BE2C (cell line): Measurements from ENCODE around the gene FBXL12.
"Not testable (repeated sequence)": the region's sequence is repeated elsewhere in the genome, so short reads cannot be mapped to it uniquely, and the experiment has no call there.

Experiments
- DNase-seq: peaks from one replicate; pipeline ENCODE4 v3.0.0-alpha.2; 2020
- H3K27me3 ChIP-seq: fragments of 250-450 bp; sonication (Bioruptor Pico); 2 replicates; pipeline ENCODE4 v1.5.1; 2020; ENCODE audit warnings: mild to moderate bottlenecking
- H3K36me3 ChIP-seq: fragments of 250-450 bp; sonication (Bioruptor Pico); 2 replicates; pipeline ENCODE4 v1.5.1; 2020; ENCODE audit warnings: mild to moderate bottlenecking
- H3K4me1 ChIP-seq: fragments of 250-450 bp; sonication (Bioruptor Pico); 2 replicates; pipeline ENCODE4 v1.5.1; 2020
- H3K4me3 ChIP-seq: 2 replicates; pipeline ENCODE4 v1.5.1; 2011; ENCODE audit warnings: low read depth, low read length
- H3K9me3 ChIP-seq: fragments of 250-450 bp; sonication (Bioruptor Pico); 2 replicates; pipeline ENCODE4 v1.5.1; 2020
- CTCF ChIP-seq: IDR thresholded peaks from 2 replicates; pipeline ENCODE4 v1.5.1; 2012; ENCODE audit warnings: mild to moderate bottlenecking, low read depth, low read length

Gene FBXL12

GRCh38 chr19:9797871-9798270 is 21.0 kb downstream of the FBXL12 start:
- Histone ChIP-seq H3K9me3 (no peaks in the 10 kb centered on the region), H3K27me3 (no peaks in the 10 kb centered on the region), H3K4me3 (no peak overlapping the region), H3K36me3 (no peaks in the 10 kb centered on the region), H3K4me1 (peaks cover 2% of the 10 kb centered on the region; the same call in 1 of the 2 replicates)
- no peak for DNase-seq
- TF ChIP-seq CTCF, result no peak

DNA sequence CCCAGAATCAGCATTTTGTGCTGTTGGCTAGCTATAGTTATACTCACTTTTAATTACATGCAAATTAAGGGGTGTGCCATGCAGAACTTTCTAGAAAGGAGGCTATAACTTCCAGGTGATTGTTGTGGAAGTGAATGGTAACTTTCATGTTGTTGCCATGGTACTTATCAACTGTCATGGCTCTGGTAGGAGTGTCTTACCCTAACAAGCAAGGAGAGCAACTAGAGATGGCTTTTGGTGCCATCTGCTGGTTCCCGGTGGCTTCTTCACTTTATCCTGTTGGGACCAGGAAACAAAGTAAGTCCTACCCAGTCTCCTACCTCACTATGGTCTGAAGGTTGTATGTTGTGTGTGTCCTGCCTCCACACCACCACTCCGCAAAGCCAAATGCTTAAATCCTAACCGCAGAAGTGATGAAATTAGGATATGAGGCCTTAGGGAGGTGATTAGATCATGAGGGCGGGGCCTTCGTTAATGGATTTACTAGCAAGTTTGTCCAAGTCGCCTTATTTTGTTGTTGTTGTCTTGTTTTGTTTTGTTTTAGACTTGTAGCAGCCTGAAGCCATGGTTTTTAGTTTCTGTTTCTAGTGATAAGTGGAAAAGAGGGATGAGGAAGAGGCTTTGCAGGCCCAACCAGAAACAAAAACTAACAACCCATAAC is 22.6 kb downstream of the FBXL12 start:
- no peak overlapping the region for H3K4me3 ChIP-seq
- peak; percentile 80 for DNase-seq
- H3K9me3 ChIP-seq, result no peaks in the 10 kb centered on the region
- peaks cover 4% of the 10 kb centered on the region for H3K4me1 ChIP-seq
- no peaks in the 10 kb centered on the region for H3K36me3 ChIP-seq
- no peaks in the 10 kb centered on the region for H3K27me3 ChIP-seq
- TF ChIP-seq CTCF, result peak; percentile 96

- TF ChIP-seq CTCF, result no peak
- Histone ChIP-seq H3K4me1 (peaks cover 5% of the 10 kb centered on the region), H3K27me3 (no peaks in the 10 kb centered on the region), H3K4me3 (peak overlapping the region; percentile 69), H3K9me3 (no peaks in the 10 kb centered on the region), H3K36me3 (no peaks in the 10 kb centered on the region)
- peak; percentile 61 for DNase-seq
Observed at GRCh38 chr19:9793071-9793591, 25.7 kb downstream of the FBXL12 start.

- H3K4me1 ChIP-seq, result peaks cover 5% of the 10 kb centered on the region
- no peaks in the 10 kb centered on the region for H3K27me3 ChIP-seq
- TF ChIP-seq CTCF, result no peak
- peak overlapping the region; percentile 69 for H3K4me3 ChIP-seq
- DNase-seq, result peak; percentile 98
- H3K9me3 ChIP-seq, result no peaks in the 10 kb centered on the region
- no peaks in the 10 kb centered on the region for H3K36me3 ChIP-seq
Observed at GRCh38 chr19:9792206-9793070, 26.4 kb downstream of the FBXL12 start.

DNA sequence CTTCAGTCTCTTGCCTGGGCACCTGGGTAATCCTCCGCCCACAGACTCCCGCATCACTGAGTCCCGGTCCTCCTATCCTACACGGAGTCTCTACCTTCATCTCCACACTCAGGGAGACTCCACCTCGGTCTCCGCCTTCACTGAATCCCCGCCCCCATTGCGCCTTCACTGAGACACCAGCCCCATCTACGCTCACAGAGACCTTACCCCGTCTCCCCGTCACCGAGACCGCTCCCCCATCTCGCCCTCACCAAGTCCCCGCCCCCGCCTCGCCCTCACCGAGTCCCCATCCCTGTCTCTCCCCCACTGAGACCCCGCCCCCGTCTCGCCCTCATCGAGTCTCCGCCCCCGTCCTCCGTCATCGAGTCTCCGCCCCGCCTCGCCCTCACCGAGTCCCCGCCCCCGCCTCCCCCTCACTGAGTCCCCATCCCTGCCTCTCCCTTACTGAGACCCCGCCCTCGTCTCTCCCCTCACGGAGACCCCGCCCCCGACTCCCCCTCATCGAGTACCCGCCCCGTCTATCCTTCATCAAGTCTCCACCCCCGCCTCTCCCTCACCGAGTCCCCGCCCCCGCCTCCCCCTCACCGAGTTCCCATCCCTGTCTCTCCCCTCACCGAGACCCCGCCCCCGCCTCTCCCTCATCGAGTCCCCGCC is 27.2 kb downstream of the FBXL12 start:
- H3K36me3 ChIP-seq, result no peaks in the 10 kb centered on the region
- TF ChIP-seq CTCF, result no peak
- H3K27me3 ChIP-seq, result no peaks in the 10 kb centered on the region
- peak overlapping the region; percentile 57 for H3K4me3 ChIP-seq
- DNase-seq, result peak; percentile 98
- H3K4me1 ChIP-seq, result peaks cover 5% of the 10 kb centered on the region
- no peaks in the 10 kb centered on the region for H3K9me3 ChIP-seq

- not testable (repeated sequence) for DNase-seq, H3K4me1 ChIP-seq, H3K9me3 ChIP-seq, H3K36me3 ChIP-seq, H3K27me3 ChIP-seq, H3K4me3 ChIP-seq
Observed at GRCh38 chr19:9791073-9791367, 27.9 kb downstream of the FBXL12 start.

- H3K4me1 ChIP-seq, H3K4me3 ChIP-seq, DNase-seq, H3K36me3 ChIP-seq, H3K27me3 ChIP-seq, H3K9me3 ChIP-seq: not testable (repeated sequence)
Observed at GRCh38 chr19:9789579-9789978, 29.3 kb downstream of the FBXL12 start.
